HUES6 (cell line): Measurements from ENCODE around the gene TBX20.
A peak's percentile ranks its signal among the peaks of the same experiment; 100 is the strongest.

Source experiments
- H3K27ac ChIP-seq: 2 replicates; pipeline ENCODE4 v1.7.0; 2013; ENCODE audit warnings: low read depth, mild to moderate bottlenecking, low read length, inconsistent platforms
- H3K27me3 ChIP-seq: 2 replicates; pipeline ENCODE4 v1.6.1; 2013; ENCODE audit warnings: low read length; ENCODE audit not compliant: control insufficient read depth, insufficient read depth
- H3K36me3 ChIP-seq: 2 replicates; pipeline ENCODE4 v1.6.1; 2013; ENCODE audit warnings: low read length; ENCODE audit not compliant: control insufficient read depth, insufficient read depth
- H3K4me1 ChIP-seq: 2 replicates; pipeline ENCODE4 v1.6.1; 2013; ENCODE audit warnings: low read length; ENCODE audit not compliant: control insufficient read depth, insufficient read depth
- H3K4me3 ChIP-seq: 2 replicates; pipeline ENCODE4 v1.5.1; 2013; ENCODE audit warnings: low read depth, low read length
- H3K9ac ChIP-seq: one replicate; pipeline ENCODE4 v1.6.1; 2013; ENCODE audit warnings: mild to moderate bottlenecking, low read length
- H3K9me3 ChIP-seq: 2 replicates; pipeline ENCODE4 v1.6.1; 2013; ENCODE audit warnings: low read depth, low read length; ENCODE audit not compliant: control insufficient read depth, insufficient read depth

TBX20 gene

GRCh38 chr7:35254496-35255442, 869 bp upstream of the TBX20 start:
- peak overlapping the region; percentile 62 for H3K9ac ChIP-seq
- no peak overlapping the region for H3K27ac ChIP-seq
- H3K9me3 ChIP-seq = no peaks in the 10 kb centered on the region
- peaks cover 37% of the 10 kb centered on the region for H3K4me1 ChIP-seq
- peaks cover 100% of the 10 kb centered on the region for H3K27me3 ChIP-seq
- peak overlapping the region; percentile 68 for H3K4me3 ChIP-seq
- H3K36me3 ChIP-seq = no peaks in the 10 kb centered on the region

- no peaks in the 10 kb centered on the region for H3K9me3 ChIP-seq
- no peak overlapping the region for H3K27ac ChIP-seq
- peak overlapping the region; percentile 69 for H3K9ac ChIP-seq
- peaks cover 30% of the 10 kb centered on the region for H3K4me1 ChIP-seq
- H3K4me3 ChIP-seq = peak overlapping the region; percentile 68
- H3K36me3 ChIP-seq = no peaks in the 10 kb centered on the region
- peaks cover 100% of the 10 kb centered on the region for H3K27me3 ChIP-seq
These were observed 515 bp downstream of the TBX20 start for GRCh38 chr7:35253460-35253709.

GRCh38 chr7:35252612-35253459, 1.1 kb downstream of the TBX20 start:
- Histone ChIP-seq H3K4me3 (peak overlapping the region; percentile 68), H3K27me3 (peaks cover 100% of the 10 kb centered on the region), H3K9ac (peak overlapping the region; percentile 69), H3K36me3 (no peaks in the 10 kb centered on the region), H3K27ac (no peak overlapping the region), H3K4me1 (peaks cover 28% of the 10 kb centered on the region), H3K9me3 (no peaks in the 10 kb centered on the region)

- Histone ChIP-seq H3K4me3 (peak overlapping the region; percentile 68; the same call in 1 of the 2 replicates), H3K36me3 (no peaks in the 10 kb centered on the region), H3K27me3 (peaks cover 100% of the 10 kb centered on the region)
These were observed 2.1 kb downstream of the TBX20 start for GRCh38 chr7:35251606-35252310.

GRCh38 chr7:35250941-35251340, 3.0 kb downstream of the TBX20 start:
- no peak overlapping the region for H3K9ac ChIP-seq
- peaks cover 13% of the 10 kb centered on the region for H3K4me1 ChIP-seq
- H3K4me3 ChIP-seq = peak overlapping the region; percentile 68; the same call in 1 of the 2 replicates
- H3K36me3 ChIP-seq = no peaks in the 10 kb centered on the region
- peaks cover 98% of the 10 kb centered on the region for H3K27me3 ChIP-seq
- no peak overlapping the region for H3K27ac ChIP-seq
- H3K9me3 ChIP-seq = no peaks in the 10 kb centered on the region

More at GRCh38 chr7:35251606-35252310, 2.1 kb downstream of the TBX20 start:
- peak overlapping the region; percentile 28 for H3K9ac ChIP-seq
- H3K27ac ChIP-seq = no peak overlapping the region
- H3K4me1 ChIP-seq = peaks cover 21% of the 10 kb centered on the region
- no peaks in the 10 kb centered on the region for H3K9me3 ChIP-seq

- H3K4me3 ChIP-seq = no peak overlapping the region; the same call in 1 of the 2 replicates
- peaks cover 98% of the 10 kb centered on the region for H3K27me3 ChIP-seq
These were observed 3.4 kb downstream of the TBX20 start for GRCh38 chr7:35250452-35250851.

GRCh38 chr7:35249537-35249907, 4.4 kb downstream of the TBX20 start:
- Histone ChIP-seq H3K9me3 (no peaks in the 10 kb centered on the region), H3K4me1 (peaks cover 9% of the 10 kb centered on the region), H3K9ac (no peak overlapping the region), H3K36me3 (no peaks in the 10 kb centered on the region), H3K4me3 (peak overlapping the region; percentile 52), H3K27ac (no peak overlapping the region), H3K27me3 (peaks cover 98% of the 10 kb centered on the region)

More at GRCh38 chr7:35250452-35250851, 3.4 kb downstream of the TBX20 start:
- no peaks in the 10 kb centered on the region for H3K36me3 ChIP-seq
- H3K9me3 ChIP-seq = no peaks in the 10 kb centered on the region
- H3K9ac ChIP-seq = no peak overlapping the region
- H3K4me1 ChIP-seq = peaks cover 11% of the 10 kb centered on the region
- H3K27ac ChIP-seq = no peak overlapping the region

- H3K27me3 ChIP-seq = peaks cover 93% of the 10 kb centered on the region
- no peaks in the 10 kb centered on the region for H3K9me3 ChIP-seq
- H3K4me3 ChIP-seq = peak overlapping the region; percentile 52
- H3K36me3 ChIP-seq = no peaks in the 10 kb centered on the region
- H3K9ac ChIP-seq = no peak overlapping the region
- peaks cover 5% of the 10 kb centered on the region; the same call in 1 of the 2 replicates for H3K4me1 ChIP-seq
- no peak overlapping the region for H3K27ac ChIP-seq
These were observed 5.0 kb downstream of the TBX20 start for GRCh38 chr7:35248576-35249536.

GRCh38 chr7:35246819-35247218, 7.1 kb downstream of the TBX20 start:
- no peak overlapping the region for H3K4me3 ChIP-seq
- H3K9ac ChIP-seq = no peak overlapping the region
- no peaks in the 10 kb centered on the region for H3K36me3 ChIP-seq
- no peak overlapping the region for H3K27ac ChIP-seq
- peaks cover 5% of the 10 kb centered on the region; the same call in 1 of the 2 replicates for H3K4me1 ChIP-seq
- peaks cover 73% of the 10 kb centered on the region for H3K27me3 ChIP-seq
- no peaks in the 10 kb centered on the region for H3K9me3 ChIP-seq

GRCh38 chr7:35241884-35242283, 12.0 kb downstream of the TBX20 start:
- H3K9ac ChIP-seq = no peak overlapping the region
- H3K4me3 ChIP-seq = no peak overlapping the region
- no peak overlapping the region for H3K27ac ChIP-seq
- H3K9me3 ChIP-seq = no peaks in the 10 kb centered on the region
- H3K4me1 ChIP-seq = no peaks in the 10 kb centered on the region
- peaks cover 24% of the 10 kb centered on the region for H3K27me3 ChIP-seq
- no peaks in the 10 kb centered on the region for H3K36me3 ChIP-seq
